ENCODE data around the gene FLYWCH1. TPM values are rescaled to one million over a fixed set of nuclear protein-coding genes. Genes with fewer than 3 reads are reported as not detected.
A peak's percentile ranks its signal among the peaks of the same experiment; 100 is the strongest.

Gene FLYWCH1
- total and polyA plus RNA-seq, 9 of the 15 experiments (the other 6 are each of a cell fraction or from before 2014, with no cell fraction given) = 0.18 to 33.6 (median 11.3) TPM

- TF ChIP-seq, protein P1, sequence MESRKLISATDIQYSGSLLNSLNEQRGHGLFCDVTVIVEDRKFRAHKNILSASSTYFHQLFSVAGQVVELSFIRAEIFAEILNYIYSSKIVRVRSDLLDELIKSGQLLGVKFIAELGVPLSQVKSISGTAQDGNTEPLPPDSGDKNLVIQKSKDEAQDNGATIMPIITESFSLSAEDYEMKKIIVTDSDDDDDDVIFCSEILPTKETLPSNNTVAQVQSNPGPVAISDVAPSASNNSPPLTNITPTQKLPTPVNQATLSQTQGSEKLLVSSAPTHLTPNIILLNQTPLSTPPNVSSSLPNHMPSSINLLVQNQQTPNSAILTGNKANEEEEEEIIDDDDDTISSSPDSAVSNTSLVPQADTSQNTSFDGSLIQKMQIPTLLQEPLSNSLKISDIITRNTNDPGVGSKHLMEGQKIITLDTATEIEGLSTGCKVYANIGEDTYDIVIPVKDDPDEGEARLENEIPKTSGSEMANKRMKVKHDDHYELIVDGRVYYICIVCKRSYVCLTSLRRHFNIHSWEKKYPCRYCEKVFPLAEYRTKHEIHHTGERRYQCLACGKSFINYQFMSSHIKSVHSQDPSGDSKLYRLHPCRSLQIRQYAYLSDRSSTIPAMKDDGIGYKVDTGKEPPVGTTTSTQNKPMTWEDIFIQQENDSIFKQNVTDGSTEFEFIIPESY (CRISPR knock-in tag; IDR thresholded peaks at IDR 0.05) = peak; percentile 64; the same call in 1 of the 2 replicates
- TF ChIP-seq MEIS2 (IDR thresholded peaks at IDR 0.05; ENCODE audit: partially characterized antibody) = peak; percentile 15
- peak; percentile 95 for TF ChIP-seq CREM (IDR thresholded peaks at IDR 0.05; ENCODE audit: low read depth)
- TF ChIP-seq U2AF1 (optimal IDR thresholded peaks at IDR 0.05; ENCODE audit: low read depth, low read length) = no peak
- no peak for TF ChIP-seq TCF15 (CRISPR knock-in tag; IDR thresholded peaks at IDR 0.05)
- peak; percentile 32 for TF ChIP-seq HCFC1 (IDR thresholded peaks at IDR 0.05; ENCODE audit: low read depth, low read length)
- TF ChIP-seq ZNF133 (CRISPR knock-in tag; IDR thresholded peaks at IDR 0.05) = no peak
- TF ChIP-seq FOXP1 (CRISPR knock-in tag; IDR thresholded peaks at IDR 0.05) = 0 out of 2 replicates have a peak, but pooled peaks have one; percentile 20
- peak; percentile 73; the same call in 1 of the 2 replicates for TF ChIP-seq SP1 (CRISPR knock-in tag; IDR thresholded peaks at IDR 0.05)
- peak; percentile 65; the same call in 1 of the 2 replicates for TF ChIP-seq KLF16 (IDR thresholded peaks at IDR 0.05)
- TF ChIP-seq MYC (IDR thresholded peaks at IDR 0.05; ENCODE audit: low read depth, low read length) = peak; percentile 46; the same call in 1 of the 2 replicates
- TF ChIP-seq MYC (CRISPR knock-in tag; IDR thresholded peaks at IDR 0.05; ENCODE audit: borderline replicate concordance, low read depth) = no peak
- TF ChIP-seq TOE1 (IDR thresholded peaks at IDR 0.05; ENCODE audit: borderline replicate concordance) = peak; percentile 17; the same call in 1 of the 2 replicates
- TF ChIP-seq TOE1 (CRISPR knock-in tag; IDR thresholded peaks at IDR 0.05; ENCODE audit: borderline replicate concordance, low read depth) = no peak
- peak in 2 of 3 experiments; percentile 30 to 74 for TF ChIP-seq YY1 (IDR thresholded peaks at IDR 0.05; ENCODE audit: borderline replicate concordance in 1 of 3, control insufficient read depth in 1 of 3, extremely low read depth in 1 of 3, insufficient read depth in 3 of 3, insufficient read length in 1 of 3, insufficient replicate concordance in 2 of 3, low read depth in 1 of 3, low read length in 2 of 3)
- no peak for TF ChIP-seq CREB3 (tag; conservative IDR thresholded peaks at IDR 0.05; ENCODE audit: low read depth)
- 0 out of 4 replicates have a peak, but pooled peaks have one; percentile 50 to 52 for TF ChIP-seq FOXK2 (conservative IDR thresholded peaks at IDR 0.05 in 1 of 2, IDR thresholded peaks at IDR 0.05 in 1 of 2; ENCODE audit: low read depth in 2 of 2)
- peak in 1 of 2 experiments; percentile 23; a peak in 1 of 4 replicates for TF ChIP-seq MAZ (CRISPR knock-in tag; conservative IDR thresholded peaks at IDR 0.05 in 1 of 2, IDR thresholded peaks at IDR 0.05 in 1 of 2)
- peak; percentile 35; the same call in 1 of the 2 replicates for TF ChIP-seq ARID2 (IDR thresholded peaks at IDR 0.05)
- no peak for TF ChIP-seq NCOA2 (IDR thresholded peaks at IDR 0.05; ENCODE audit: partially characterized antibody in 2 of 2)
- TF ChIP-seq, protein P2, sequence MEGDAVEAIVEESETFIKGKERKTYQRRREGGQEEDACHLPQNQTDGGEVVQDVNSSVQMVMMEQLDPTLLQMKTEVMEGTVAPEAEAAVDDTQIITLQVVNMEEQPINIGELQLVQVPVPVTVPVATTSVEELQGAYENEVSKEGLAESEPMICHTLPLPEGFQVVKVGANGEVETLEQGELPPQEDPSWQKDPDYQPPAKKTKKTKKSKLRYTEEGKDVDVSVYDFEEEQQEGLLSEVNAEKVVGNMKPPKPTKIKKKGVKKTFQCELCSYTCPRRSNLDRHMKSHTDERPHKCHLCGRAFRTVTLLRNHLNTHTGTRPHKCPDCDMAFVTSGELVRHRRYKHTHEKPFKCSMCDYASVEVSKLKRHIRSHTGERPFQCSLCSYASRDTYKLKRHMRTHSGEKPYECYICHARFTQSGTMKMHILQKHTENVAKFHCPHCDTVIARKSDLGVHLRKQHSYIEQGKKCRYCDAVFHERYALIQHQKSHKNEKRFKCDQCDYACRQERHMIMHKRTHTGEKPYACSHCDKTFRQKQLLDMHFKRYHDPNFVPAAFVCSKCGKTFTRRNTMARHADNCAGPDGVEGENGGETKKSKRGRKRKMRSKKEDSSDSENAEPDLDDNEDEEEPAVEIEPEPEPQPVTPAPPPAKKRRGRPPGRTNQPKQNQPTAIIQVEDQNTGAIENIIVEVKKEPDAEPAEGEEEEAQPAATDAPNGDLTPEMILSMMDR (IDR thresholded peaks at IDR 0.05 in 2 of 3, conservative IDR thresholded peaks at IDR 0.05 in 1 of 3; ENCODE audit: insufficient read depth in 2 of 3, low read depth in 1 of 3, low read length in 3 of 3) = peak; percentile 96 to 99 (median 97)
These were observed 15.4 kb downstream of the FLYWCH1 start (continued) for GRCh38 chr16:2927010-2927646.

Measured in K562 (cell line).